Epithelial cell of esophagus (primary cell): ENCODE results near the gene EVI2B.
A peak's percentile ranks its signal among the peaks of the same experiment; 100 is the strongest.
"Not testable (repeated sequence)": the region's sequence is repeated elsewhere in the genome, so short reads cannot be mapped to it uniquely, and the experiment has no call there.

Experiments
- DNase-seq: peaks from one replicate; pipeline ENCODE4 v3.0.0; 2010; ENCODE audit warnings: low read depth
- H3K4me3 ChIP-seq: 2 replicates; pipeline ENCODE4 v1.5.1; 2011; ENCODE audit warnings: mild to moderate bottlenecking, low read length, control low read depth
- CTCF ChIP-seq: IDR thresholded peaks from 2 replicates; pipeline ENCODE4 v1.5.1; 2011; ENCODE audit warnings: low read depth, mild to moderate bottlenecking, low read length, control low read depth, inconsistent platforms; ENCODE audit not compliant: insufficient read depth; ENCODE audit errors: missing control alignments

EVI2B gene

GRCh38 chr17:31313982-31314781, at the start of gene EVI2B:
Gene EVI2B, minus strand, starts transcription at chr17:31314054. Its CDS starts 8,445 bp downstream, at chr17:31305609.
- no peak for TF ChIP-seq CTCF
- H3K4me3 ChIP-seq: no peak within 1 kb of the TSS
- peak; percentile 87 for DNase-seq

DNA sequence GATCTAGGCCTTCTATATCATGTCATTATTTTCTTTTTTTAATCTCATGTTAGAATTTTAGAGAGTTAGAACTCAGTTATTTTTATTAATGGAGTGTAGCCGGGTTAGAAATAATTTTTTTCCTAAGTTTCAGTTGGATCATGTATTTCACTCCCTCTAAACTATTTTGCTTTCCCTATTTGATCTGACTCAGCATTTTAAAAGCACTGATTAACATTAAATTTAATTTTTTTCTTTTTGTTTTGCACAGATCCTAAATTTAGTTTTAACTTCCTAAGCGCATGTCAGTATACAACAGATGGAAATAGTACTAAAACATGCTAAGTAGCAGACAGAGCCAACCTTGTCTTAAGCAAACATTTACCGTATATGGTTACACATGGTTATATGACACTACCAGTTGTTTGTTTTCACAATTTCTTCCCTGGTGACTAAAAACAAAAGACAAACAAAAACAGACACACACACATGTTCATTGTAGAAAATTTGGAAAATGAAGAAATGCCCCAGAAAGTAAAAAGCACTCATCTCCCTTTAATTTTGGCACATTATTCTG, 44.1 kb upstream of the EVI2B start:
- no peak overlapping the region for H3K4me3 ChIP-seq
- DNase-seq: no peak
- TF ChIP-seq CTCF: no peak

- no peak for TF ChIP-seq CTCF
- no peak for DNase-seq
- no peak overlapping the region for H3K4me3 ChIP-seq
These were observed 43.2 kb upstream of the EVI2B start for GRCh38 chr17:31357091-31357490.

GRCh38 chr17:31355935-31356334, 42.1 kb upstream of the EVI2B start:
- DNase-seq: no peak
- no peak overlapping the region for H3K4me3 ChIP-seq
- TF ChIP-seq CTCF: no peak

DNA sequence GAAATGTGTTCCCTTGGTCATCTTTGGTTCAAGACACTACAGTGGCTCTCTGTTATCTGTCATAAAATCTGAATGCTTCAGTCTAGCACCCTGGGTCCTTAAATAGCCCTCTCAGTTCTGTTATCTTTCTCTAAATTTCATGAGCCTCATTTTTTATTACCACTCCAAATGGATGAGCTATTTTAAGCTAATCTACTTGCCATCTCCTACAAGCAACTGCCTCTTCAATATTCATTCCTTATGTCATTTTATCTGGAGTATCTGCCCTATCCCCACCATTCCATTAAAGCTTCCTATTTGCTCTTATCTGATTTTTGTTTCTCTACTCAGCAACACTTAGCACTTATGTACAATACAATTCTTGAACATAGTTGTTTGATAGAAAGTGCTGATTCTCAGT, 35.6 kb upstream of the EVI2B start:
- no peak overlapping the region for H3K4me3 ChIP-seq
- no peak for TF ChIP-seq CTCF
- DNase-seq: no peak

- not testable (repeated sequence) for H3K4me3 ChIP-seq, DNase-seq
These were observed 31.4 kb upstream of the EVI2B start for GRCh38 chr17:31345191-31345747.

- DNase-seq: peak; percentile 80
These were observed 26.2 kb upstream of the EVI2B start for GRCh38 chr17:31339906-31340661.

More at GRCh38 chr17:31339906-31340661, 26.2 kb upstream of the EVI2B start:
- H3K4me3 ChIP-seq: no peak overlapping the region
- no peak for TF ChIP-seq CTCF
